HepG2 (cell line): ENCODE results near the gene KCNAB2. TPM values are rescaled to one million over a fixed set of nuclear protein-coding genes. Genes with fewer than 3 reads are reported as not detected.
"Not testable (repeated sequence)": the region's sequence is repeated elsewhere in the genome, so short reads cannot be mapped to it uniquely, and the experiment has no call there.

Experiments
- ATAC-seq: fragments of 200-7000 bp; cut with Tn5 transposase; 3 replicates; pipeline ENCODE4 v1.9.1; 2020; ENCODE audit warnings: mild to moderate bottlenecking, moderate library complexity
- BruUV-seq: library from RNA; stranded (reverse); fragments of 400-500 nt; replicated peaks from 2 replicates; lab custom pipeline; 2021; lab: Mats Ljungman, UMichigan
- CTCF ChIA-PET: fragments of 300-600 bp; formaldehyde crosslinking; extraction: SDS; loops from one replicate; lab custom pipeline; 2021; ENCODE audit warnings: low total read pairs, inconsistent platforms, low intra/inter-chr PET ratio; lab: Yijun Ruan, JAX
- POLR2A ChIA-PET: fragments of 350-600 bp; sonication (Branson Sonifier 250); formaldehyde crosslinking; loops from one replicate; lab custom pipeline; 2020; ENCODE audit warnings: antibody characterized with exemption, inconsistent platforms; lab: Yijun Ruan, JAX
- DNase-seq: peaks from one replicate; pipeline ENCODE4 v3.0.0-alpha.2; 2015; ENCODE audit warnings: low spot score
- FAIRE-seq: peaks from 3 replicates; lab custom pipeline; 2011; peaks lifted over from hg19 to GRCh38; lab: Jason Lieb, UNC
- H2AFZ ChIP-seq: one replicate; pipeline ENCODE4 v1.6.1; 2011; ENCODE audit warnings: low read length, inconsistent platforms
- H3K27ac ChIP-seq: fragments of 300-600 bp; 3 replicates; pipeline ENCODE4 v1.8.0; 2011; ENCODE audit warnings: mixed run types, mild to moderate bottlenecking, mixed read lengths, low read length, inconsistent platforms; ENCODE audit not compliant: insufficient read depth; ENCODE audit errors: extremely low read length
- H3K27me3 ChIP-seq, 2 experiments: fragments of 200-600 bp in 1 of 2; 2 replicates in 1 of 2; 3 replicates in 1 of 2; pipeline versions ENCODE4 v1.6.0 to v1.8.0; 2011; ENCODE audit warnings: low read length in 2 of 2, mild to moderate bottlenecking in 2 of 2, moderate library complexity in 2 of 2, inconsistent platforms in 1 of 2; ENCODE audit not compliant: insufficient read depth in 2 of 2, control insufficient read depth in 1 of 2
- H3K36me3 ChIP-seq, 2 experiments: fragments of 200-600 bp in 1 of 2; replicated peaks in 1 of 2; 2 replicates in 1 of 2; 3 replicates in 1 of 2; pipeline versions ENCODE4 v1.5.1 to v1.8.0; 2011; ENCODE audit warnings: low read length in 2 of 2, inconsistent platforms in 1 of 2; ENCODE audit not compliant: insufficient read depth in 2 of 2, control insufficient read depth in 1 of 2
- H3K4me1 ChIP-seq: 2 replicates; pipeline ENCODE4 v1.5.1; 2012; ENCODE audit warnings: low read length, inconsistent platforms; ENCODE audit not compliant: insufficient read depth
- H3K4me2 ChIP-seq: 2 replicates; pipeline ENCODE4 v1.6.0; 2011; ENCODE audit warnings: low read depth, low read length, inconsistent platforms
- H3K4me3 ChIP-seq, 3 experiments: fragments of 200-600 bp in 1 of 3; sonication (generic), shearing (Covaris generic) in 1 of 3; replicated peaks in 1 of 3; 2 replicates each; pipeline ENCODE4 v1.5.1; 2011 to 2016; ENCODE audit warnings: low read length in 3 of 3, inconsistent platforms in 2 of 3, low read depth in 2 of 3, mild to moderate bottlenecking in 2 of 3, control low read depth in 1 of 3, mixed read lengths in 1 of 3; ENCODE audit not compliant: insufficient read depth in 1 of 3
- H3K79me2 ChIP-seq: one replicate; pipeline ENCODE4 v1.6.1; 2011; ENCODE audit warnings: low read length, inconsistent platforms; ENCODE audit not compliant: insufficient read depth
- H3K9ac ChIP-seq: 2 replicates; pipeline ENCODE4 v1.6.0; 2011; ENCODE audit warnings: mild to moderate bottlenecking, low read depth, low read length, inconsistent platforms; ENCODE audit not compliant: insufficient read depth
- H3K9me3 ChIP-seq: 2 replicates; pipeline ENCODE4 v1.5.1; 2012; ENCODE audit warnings: mild to moderate bottlenecking, low read length
- H4K20me1 ChIP-seq: 2 replicates; pipeline ENCODE4 v1.6.0; 2011; ENCODE audit warnings: inconsistent platforms, mild to moderate bottlenecking, low read length, moderate library complexity; ENCODE audit not compliant: insufficient read depth
- BHLHE40 ChIP-seq: IDR thresholded peaks from 2 replicates; pipeline ENCODE4 v1.6.1; 2011; ENCODE audit warnings: low read length, improper control_type of control experiment
- CC2D1A ChIP-seq: sonication (generic); formaldehyde crosslinking; IDR thresholded peaks from 2 replicates; pipeline ENCODE4 v1.8.1; 2023; ENCODE audit warnings: mild to moderate bottlenecking, missing genetic modification reagents
- HNRNPUL1 ChIP-seq: fragments of 200-400 bp; formaldehyde crosslinking; IDR thresholded peaks from 2 replicates; pipeline ENCODE4 v1.6.1; 2017; ENCODE audit warnings: low read depth, mild to moderate bottlenecking, low read length, moderate library complexity
- MTA3 ChIP-seq: sonication (generic); formaldehyde crosslinking; IDR thresholded peaks from 2 replicates; pipeline ENCODE4 v1.4.0; 2020; ENCODE audit warnings: missing genetic modification reagents
- ZHX1 ChIP-seq: sonication (generic); formaldehyde crosslinking; IDR thresholded peaks from 2 replicates; pipeline ENCODE4 v1.8.1; 2022; ENCODE audit warnings: low read depth, mild to moderate bottlenecking, missing genetic modification reagents
- ZNF207 ChIP-seq: fragments of 450-650 bp; IDR thresholded peaks from 2 replicates; pipeline ENCODE4 v1.6.1; 2016; ENCODE audit warnings: antibody characterized with exemption, borderline replicate concordance
- ZNF382 ChIP-seq: sonication (generic); formaldehyde crosslinking; IDR thresholded peaks from 2 replicates; pipeline ENCODE4 v1.5.0; 2020; ENCODE audit warnings: missing genetic modification reagents, mild to moderate bottlenecking, borderline replicate concordance
- ZNF574 ChIP-seq: sonication (generic); formaldehyde crosslinking; IDR thresholded peaks from 2 replicates; pipeline ENCODE4 v1.4.0; 2020; ENCODE audit warnings: missing genetic modification reagents
- ZNF800 ChIP-seq: sonication (generic); formaldehyde crosslinking; IDR thresholded peaks from 2 replicates; pipeline ENCODE4 v1.4.0; 2020; ENCODE audit warnings: missing genetic modification reagents
- WGBS: methylation state at CpG from one replicate; pipeline ENCODE4 v1.1.6; 2017; ENCODE audit warnings: low lambda C conversion rate; 5-methylcytosine and 5-hydroxymethylcytosine counted together
- in situ Hi-C: cut with HindIII; loops from 2 replicates; pipeline ENCODE4 v1.10.0; 2017; ENCODE audit warnings: low pct_unique_long_range_greater_than_20kb; ENCODE audit not compliant: extremely low pct_ligation_motif_present
- intact Hi-C: fragments of 100-400 bp; cut with micrococcal nuclease; formaldehyde crosslinking; loops from one replicate; pipeline ENCODE4 v1.10.0; 2022; ENCODE audit not compliant: unreplicated experiment
- polyA plus RNA-seq, 8 experiments: library from polyadenylated mRNA; depleted of rRNA in 3 of 8; stranded (reverse) in 7 of 8; unstranded in 1 of 8; fragments of >200 nt; fragmentation: Illumina TruSeq in 4 of 8; extraction: Trizol in 4 of 8; gene quantifications; 2 replicates each; pipeline versions ENCODE4 v1.2.1 to v1.2.3, GENCODE V29; 2011 to 2016; ENCODE audit warnings: low read depth in 4 of 8, missing spikeins in 1 of 8, mixed read lengths in 1 of 8; ENCODE audit not compliant: insufficient read depth in 1 of 8
- total RNA-seq, 5 experiments: library from RNA; depleted of rRNA; stranded (reverse); fragments of >200 nt; fragmentation: Illumina TruSeq; extraction: Trizol; gene quantifications; 2 replicates each; pipeline ENCODE4 v1.2.3, GENCODE V29; 2016; ENCODE audit warnings: low read depth in 1 of 5

Gene KCNAB2
- total and polyA plus RNA-seq, 2 of the 13 experiments (the other 11 are each of a cell fraction or from before 2014, with no cell fraction given): 6.2 to 8.8 TPM

GRCh38 chr1:6075748-6076147 is 30.1 kb downstream of the KCNAB2 start (continued):
- peak; percentile 65 for TF ChIP-seq ZNF574 (CRISPR knock-in tag)

GRCh38 chr1:6077061-6077460 is 31.4 kb downstream of the KCNAB2 start:
- H3K9me3 ChIP-seq, H3K79me2 ChIP-seq, H2AFZ ChIP-seq, H3K9ac ChIP-seq, in situ Hi-C loops, intact Hi-C loops, ATAC-seq, CTCF ChIA-PET, H3K4me2 ChIP-seq, POLR2A ChIA-PET, H3K27ac ChIP-seq, BruUV-seq, H4K20me1 ChIP-seq, H3K4me3 ChIP-seq, FAIRE-seq, H3K27me3 ChIP-seq, H3K36me3 ChIP-seq, DNase-seq: not testable (repeated sequence)
- WGBS: 90% methylated on average over 8 of the region's 8 CpGs
- peaks cover 16% of the 10 kb centered on the region for H3K4me1 ChIP-seq

GRCh38 chr1:6077506-6077905 is 31.8 kb downstream of the KCNAB2 start:
- Histone ChIP-seq H3K9ac (no peak overlapping the region), H3K36me3 (no peaks in the 10 kb centered on the region; a peak in 1 of 5 replicates), H3K27me3 (no peaks in the 10 kb centered on the region; a peak in 1 of 5 replicates), H3K4me3 (no peak overlapping the region), H4K20me1 (no peaks in the 10 kb centered on the region), H2AFZ (no peak overlapping the region), H3K4me2 (no peak overlapping the region), H3K4me1 (peaks cover 18% of the 10 kb centered on the region), H3K9me3 (no peaks in the 10 kb centered on the region), H3K79me2 (no peaks in the 10 kb centered on the region), H3K27ac (no peak overlapping the region)
- in situ Hi-C loops (no loop called here), intact Hi-C loops (no loop called here)
- WGBS: 87% methylated on average over 13 of the region's 19 CpGs
- FAIRE-seq: no peak
- POLR2A ChIA-PET: no interaction called here
- no peak for DNase-seq
- no TSS peak for BruUV-seq
- ATAC-seq: no peak
- CTCF ChIA-PET: no interaction called here
- TF ChIP-seq ZNF382 (CRISPR knock-in tag): no peak
- TF ChIP-seq ZNF800: no peak
- no peak for TF ChIP-seq HNRNPUL1
- no peak for TF ChIP-seq CC2D1A
- TF ChIP-seq BHLHE40: no peak
- no peak for TF ChIP-seq ZNF207
- TF ChIP-seq ZHX1: no peak
- no peak for TF ChIP-seq MTA3 (CRISPR knock-in tag)
